GM18502 (cell line): Measurements from ENCODE around the gene CBFA2T3.
"Not testable (repeated sequence)": the region's sequence is repeated elsewhere in the genome, so short reads cannot be mapped to it uniquely, and the experiment has no call there.

Experiments used
- ATAC-seq: cut with Tn5 transposase; IDR thresholded peaks from one replicate; pipeline ENCODE4 v1.9.1; 2021; ENCODE audit warnings: mild to moderate bottlenecking; ENCODE audit not compliant: unreplicated experiment, poor library complexity

The CBFA2T3 gene

DNA sequence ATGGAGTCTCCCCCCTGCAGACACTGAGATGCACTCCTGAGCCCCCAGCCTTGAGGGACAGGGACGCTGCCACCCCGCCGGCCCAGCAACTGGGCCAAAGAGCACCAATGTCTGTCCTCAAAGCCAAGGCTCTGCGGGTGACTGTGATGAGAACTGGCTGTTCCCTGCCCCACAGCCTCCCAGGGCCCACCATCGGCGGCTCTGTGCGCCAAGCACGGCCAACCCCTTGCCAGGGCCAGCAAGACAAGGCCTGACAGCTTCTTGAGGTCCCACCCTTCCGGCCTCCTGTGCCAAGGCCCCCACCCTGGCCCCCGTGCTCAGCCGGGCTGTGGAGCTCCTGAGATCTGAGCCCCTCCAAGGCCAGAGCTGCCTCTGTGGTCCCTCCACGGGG is 76.3 kb downstream of the CBFA2T3 start:
- no peak for ATAC-seq

DNA sequence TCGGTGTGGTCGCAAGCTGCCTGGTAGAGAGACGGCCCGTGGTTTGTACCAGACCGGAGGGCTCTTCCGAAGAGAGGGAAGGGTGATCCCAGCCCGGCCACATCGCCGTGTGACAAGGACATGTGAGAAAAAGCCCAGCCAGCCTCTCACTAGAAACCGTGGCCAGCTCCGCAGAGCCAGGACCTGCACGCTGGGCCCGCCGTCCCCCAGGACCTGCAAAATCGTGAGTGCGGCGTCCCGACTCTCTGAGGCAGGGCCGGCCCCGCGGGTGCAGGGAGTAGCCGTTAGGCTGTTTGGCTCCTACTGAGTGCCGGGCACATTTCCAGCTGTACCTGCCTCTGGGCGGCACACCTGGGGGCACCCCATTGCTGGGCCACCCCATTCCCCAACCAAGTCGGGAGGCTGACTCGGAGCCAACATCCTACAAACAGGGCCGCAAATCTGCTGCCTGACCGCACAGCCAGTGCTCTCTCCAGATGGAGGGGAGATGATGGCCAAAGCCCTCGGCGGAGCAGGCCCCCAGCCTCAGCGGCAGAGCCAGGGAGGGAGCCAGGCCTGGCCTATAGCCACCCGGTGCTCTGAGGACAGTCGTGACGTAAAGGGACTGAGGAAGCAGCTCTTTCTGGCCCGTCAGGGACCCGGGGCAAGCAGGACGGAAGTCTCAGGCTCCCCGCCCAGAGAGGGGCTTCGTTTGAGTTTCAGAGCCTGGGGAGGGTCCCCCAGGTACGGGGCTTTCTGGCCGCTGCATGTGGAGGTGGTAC is 76.9 kb downstream of the CBFA2T3 start:
- no peak for ATAC-seq

DNA sequence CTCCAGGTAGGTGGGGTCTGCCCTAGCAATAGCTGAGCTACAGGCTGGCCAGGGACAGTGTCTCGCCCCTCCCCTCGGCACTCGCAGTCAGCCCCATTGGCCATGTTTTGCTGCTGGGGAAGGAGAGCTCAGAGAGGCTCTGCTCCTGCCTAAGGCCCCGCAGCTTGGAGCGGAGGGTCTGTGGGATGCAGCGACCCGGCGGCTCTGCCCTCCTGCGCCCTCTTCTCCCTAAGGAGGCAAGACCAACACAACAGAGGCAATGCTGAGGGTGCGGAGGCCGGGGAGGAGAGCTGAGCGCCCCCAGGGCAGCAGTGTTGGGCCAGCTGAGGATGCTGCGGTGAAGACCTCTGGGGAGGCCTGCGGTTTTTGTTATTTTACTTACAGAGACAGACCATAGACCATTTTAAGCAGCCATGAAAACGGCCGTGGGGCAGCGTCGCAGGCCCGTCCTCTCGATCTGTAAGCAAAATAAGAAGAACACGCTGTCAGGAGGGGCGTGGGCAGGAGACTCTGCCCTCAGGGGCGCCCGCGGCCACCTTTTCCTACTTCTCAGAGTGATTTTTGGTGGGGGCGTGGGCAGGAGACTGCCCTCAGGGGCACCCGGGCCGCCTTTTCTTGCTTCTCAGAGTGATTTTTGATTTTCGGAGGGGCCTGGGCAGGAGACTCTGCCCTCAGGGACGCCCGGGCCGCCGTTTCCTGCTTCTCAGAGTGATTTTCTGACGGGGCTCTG is 79.1 kb downstream of the CBFA2T3 start:
- no peak for ATAC-seq

- ATAC-seq, result no peak
Observed at GRCh38 chr16:88896238-88897070, 80.6 kb downstream of the CBFA2T3 start.

DNA sequence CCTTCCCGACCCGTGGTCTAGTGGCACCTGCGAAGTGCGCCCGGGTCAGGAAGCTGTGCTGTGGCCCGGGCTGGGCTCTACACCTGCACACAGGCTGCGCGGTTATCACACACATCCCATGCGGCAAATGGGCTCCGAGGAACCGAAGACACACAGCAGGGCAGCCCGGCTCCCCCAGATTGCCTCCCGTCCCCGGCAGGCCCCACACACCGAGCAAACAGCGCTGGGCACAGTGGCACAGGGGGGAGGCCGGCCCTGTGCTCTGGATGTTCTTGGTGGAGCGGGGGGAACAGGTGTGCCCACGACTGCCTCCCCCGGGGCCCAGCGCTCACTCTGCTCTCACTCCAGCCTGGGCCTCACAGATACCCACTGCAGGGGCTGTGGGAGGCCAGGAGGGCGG is 81.7 kb downstream of the CBFA2T3 start:
- ATAC-seq, result no peak

- no peak for ATAC-seq
Observed at GRCh38 chr16:88894681-88895300, 82.2 kb downstream of the CBFA2T3 start.

DNA sequence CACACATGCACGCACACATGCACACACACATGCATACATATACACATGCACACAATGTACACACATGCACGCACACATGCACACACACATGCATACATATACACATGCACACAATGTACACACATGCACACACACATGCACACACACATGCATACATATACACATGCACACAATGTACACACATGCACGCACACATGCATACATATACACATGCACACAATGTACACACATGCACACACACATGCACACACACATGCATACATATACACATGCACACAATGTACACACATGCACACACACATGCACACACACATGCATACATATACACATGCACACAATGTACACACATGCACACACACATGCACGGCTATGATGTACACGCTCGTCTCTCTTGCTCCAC is 82.7 kb downstream of the CBFA2T3 start:
- not testable (repeated sequence) for ATAC-seq

GRCh38 chr16:88893127-88893968 is 83.7 kb downstream of the CBFA2T3 start:
- no peak for ATAC-seq

- no peak for ATAC-seq
Observed at GRCh38 chr16:88892065-88892464, 84.9 kb downstream of the CBFA2T3 start.

DNA sequence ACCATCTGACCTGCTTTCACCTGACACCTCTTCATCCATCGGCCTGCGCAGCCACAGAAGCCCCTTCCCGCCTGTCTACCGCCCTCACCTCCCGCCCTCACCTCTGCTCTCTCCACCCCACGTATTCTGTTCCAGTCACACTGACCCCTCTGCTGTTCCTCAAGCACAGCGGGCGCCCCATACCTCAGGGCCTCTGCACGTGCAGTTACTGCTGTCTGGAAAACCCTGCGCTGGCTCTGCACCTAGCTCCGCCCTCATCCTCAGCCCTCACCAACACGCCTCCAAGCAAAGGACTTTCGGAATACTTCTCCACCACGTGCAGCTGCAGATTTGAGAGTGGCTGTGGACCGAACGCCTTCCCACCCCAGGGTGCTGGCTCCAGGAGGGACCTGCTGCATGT is 85.9 kb downstream of the CBFA2T3 start:
- no peak for ATAC-seq

- not testable (repeated sequence) for ATAC-seq
Observed at GRCh38 chr16:88889702-88890352, 87.2 kb downstream of the CBFA2T3 start.

- ATAC-seq, result no peak
Observed at GRCh38 chr16:88888461-88889387, 88.3 kb downstream of the CBFA2T3 start.

DNA sequence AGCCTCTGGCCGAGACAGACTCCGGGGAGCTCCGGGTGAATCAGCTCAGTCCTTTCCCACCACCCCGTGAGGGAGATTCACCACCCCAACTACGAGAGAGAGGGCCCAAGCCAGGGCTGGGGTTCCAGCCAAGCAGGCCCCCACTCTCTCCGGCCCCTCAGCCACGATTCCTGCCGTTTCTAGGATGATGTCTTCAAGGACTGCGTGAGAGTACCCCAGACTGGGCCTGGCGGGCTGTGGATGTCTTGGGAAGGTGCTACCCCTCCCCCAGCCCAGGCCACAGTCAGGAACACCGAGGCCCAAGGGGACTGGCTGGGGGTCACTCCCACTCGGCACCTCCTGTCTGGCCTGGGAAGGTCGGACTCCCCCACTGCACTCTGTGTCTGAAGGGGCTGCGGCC is 89.0 kb downstream of the CBFA2T3 start:
- ATAC-seq, result no peak

DNA sequence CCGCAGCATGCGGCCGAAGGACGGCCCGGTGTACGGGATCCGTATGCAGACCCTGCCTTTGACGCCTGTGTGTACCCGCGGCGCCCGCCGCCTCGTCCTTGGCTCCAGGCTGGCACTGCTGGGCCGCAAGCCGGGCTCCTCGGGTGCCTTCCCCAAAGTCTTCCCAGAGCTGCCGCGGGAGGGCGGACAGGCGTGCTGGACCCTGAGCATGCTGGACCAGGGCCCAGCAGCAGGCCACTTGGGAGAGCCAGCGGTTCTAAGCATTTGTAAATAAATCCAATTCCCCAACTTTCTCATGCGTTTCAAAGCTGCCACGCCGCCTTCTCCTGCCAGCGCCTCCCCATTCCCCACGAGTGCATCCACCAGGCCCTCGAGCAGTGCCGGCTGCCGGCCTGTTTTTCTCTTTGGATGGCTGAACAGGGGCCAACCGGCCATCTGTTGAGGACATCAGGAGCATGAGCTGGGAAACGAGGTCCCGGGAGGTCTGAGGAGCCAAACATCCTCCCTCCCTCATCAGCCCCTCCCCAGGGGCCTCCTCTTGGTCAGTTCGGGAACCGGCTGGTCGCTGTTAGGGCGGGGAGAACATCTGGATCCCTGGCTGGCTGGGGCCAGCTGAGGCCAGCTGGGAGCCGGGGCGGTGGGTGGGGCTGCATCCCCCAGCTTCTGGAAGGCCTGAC is 90.0 kb downstream of the CBFA2T3 start:
- ATAC-seq, result no peak

DNA sequence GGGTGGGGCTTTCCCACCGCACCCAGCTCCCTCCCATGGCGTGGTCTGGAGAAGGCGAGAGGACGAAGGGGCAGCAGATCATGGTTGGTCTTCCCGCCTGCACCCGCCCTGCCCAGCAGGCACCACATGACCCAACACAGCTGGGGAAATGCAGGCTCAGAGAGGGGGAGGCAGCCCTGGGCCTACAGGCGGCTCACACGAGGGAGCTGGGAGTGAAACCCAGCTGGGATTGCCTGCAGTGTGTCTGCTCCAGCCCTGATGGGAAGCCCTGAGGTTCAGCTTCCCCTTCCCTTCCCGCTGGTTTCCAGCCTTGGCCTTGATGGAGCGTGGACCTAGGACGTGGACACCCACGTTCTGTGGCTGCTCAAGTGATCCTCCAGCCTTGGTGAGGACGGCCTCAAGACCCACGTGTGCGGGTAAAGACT is 90.6 kb downstream of the CBFA2T3 start:
- ATAC-seq, result no peak

- ATAC-seq, result no peak
Observed at GRCh38 chr16:88885693-88886280, 91.2 kb downstream of the CBFA2T3 start.

DNA sequence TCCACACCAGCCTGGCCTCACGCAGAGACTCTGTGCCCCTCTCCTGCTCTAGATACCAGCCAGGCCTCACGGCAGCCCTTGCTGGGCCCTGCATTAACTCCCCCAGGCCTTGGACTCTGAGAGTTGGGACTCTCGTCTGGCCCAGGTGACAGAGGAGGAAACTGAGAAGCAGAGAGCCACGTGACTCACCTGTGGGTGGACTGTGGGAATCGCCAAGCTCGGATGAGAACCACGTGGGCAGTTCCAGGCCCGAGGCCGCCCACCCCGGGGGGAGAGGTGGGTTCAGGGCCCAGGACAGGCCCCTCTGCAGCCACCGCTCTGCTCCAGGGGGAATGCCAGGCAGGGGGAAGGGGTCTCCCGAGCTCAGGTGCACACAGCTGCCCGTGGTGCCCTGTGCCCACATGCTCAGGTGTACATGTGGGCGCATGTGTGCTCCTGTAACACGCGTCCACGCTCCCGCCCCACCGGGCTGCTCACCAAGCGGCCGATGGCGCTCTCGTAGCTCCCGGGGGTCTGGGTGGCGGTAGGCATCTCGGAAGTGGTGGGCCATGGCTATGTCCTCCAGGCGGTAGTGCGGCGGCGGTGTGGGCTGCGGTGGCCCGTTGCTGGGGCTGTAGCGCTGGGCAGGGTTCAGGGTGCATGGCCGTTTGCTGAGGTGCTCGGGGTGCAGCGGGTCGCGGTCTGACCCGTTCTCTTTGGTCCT is 92.3 kb downstream of the CBFA2T3 start:
- no peak for ATAC-seq
